ENCODE results near the gene THOC5.
A peak's percentile ranks its signal among the peaks of the same experiment; 100 is the strongest.
"Not testable (repeated sequence)": the region's sequence is repeated elsewhere in the genome, so short reads cannot be mapped to it uniquely, and the experiment has no call there.

Gene THOC5

DNA sequence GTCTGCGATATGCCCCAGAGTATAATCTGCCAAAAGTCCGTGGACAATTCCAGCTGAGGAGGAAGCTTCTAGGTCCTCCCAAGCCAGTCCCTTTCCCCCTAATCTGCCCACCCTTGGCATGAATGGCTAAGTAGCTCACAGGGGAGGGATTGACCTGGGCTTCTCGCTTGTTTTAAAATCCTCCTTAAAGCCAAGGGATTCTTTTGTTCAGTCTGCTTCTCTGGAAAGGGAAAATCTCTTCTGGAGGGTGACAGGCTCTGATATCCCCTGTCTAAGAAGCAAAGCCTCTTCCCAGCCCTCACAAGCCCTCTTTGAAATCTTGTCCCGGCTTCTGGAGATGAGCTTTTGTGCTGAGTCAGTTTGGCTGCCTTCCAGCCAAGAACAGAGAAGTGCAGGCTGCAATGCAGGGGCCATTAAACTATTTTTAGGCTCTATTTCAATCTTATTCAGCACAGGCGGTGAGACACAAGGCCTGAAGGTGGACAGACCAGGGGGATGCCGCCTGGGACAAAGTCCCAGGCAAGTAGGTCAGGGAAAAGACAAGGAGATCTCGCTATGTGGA lies 49.7 kb downstream of the THOC5 start:
- no peak for DNase-seq

- DNase-seq: no peak
These were observed 53.7 kb downstream of the THOC5 start for GRCh38 chr22:29499852-29500251.

DNA sequence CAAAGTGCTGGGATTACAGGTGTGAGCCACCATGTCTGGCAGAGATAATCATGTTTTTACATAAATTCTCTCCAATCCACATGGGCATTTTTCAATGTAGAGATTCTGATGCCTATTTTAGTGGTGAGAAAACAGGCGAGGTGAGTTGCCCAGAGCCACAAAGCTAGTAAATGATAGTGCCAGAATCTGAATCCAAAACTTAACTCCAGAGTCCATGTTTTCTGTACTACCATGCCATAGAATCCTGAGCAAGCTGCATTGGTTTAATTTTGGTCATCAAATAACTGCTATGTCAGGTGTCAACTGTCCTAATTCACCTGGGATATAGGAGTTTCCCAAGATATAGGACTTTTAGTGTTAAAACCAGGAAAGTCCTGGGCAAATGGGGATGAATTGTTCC lies 59.9 kb downstream of the THOC5 start:
- DNase-seq: no peak

- DNase-seq: no peak
These were observed 62.5 kb downstream of the THOC5 start for GRCh38 chr22:29491012-29491411.

DNA sequence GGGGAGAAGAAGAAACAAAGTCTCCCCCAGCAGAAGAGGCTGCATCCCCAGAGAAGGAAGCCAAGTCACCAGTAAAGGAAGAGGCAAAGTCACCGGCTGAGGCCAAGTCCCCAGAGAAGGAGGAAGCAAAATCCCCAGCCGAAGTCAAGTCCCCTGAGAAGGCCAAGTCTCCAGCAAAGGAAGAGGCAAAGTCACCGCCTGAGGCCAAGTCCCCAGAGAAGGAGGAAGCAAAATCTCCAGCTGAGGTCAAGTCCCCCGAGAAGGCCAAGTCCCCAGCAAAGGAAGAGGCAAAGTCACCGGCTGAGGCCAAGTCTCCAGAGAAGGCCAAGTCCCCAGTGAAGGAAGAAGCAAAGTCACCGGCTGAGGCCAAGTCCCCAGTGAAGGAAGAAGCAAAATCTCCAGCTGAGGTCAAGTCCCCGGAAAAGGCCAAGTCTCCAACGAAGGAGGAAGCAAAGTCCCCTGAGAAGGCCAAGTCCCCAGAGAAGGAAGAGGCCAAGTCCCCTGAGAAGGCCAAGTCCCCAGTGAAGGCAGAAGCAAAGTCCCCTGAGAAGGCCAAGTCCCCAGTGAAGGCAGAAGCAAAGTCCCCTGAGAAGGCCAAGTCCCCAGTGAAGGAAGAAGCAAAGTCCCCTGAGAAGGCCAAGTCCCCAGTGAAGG lies 64.3 kb downstream of the THOC5 start:
- DNase-seq: not testable (repeated sequence)

GRCh38 chr22:29487426-29487986 lies 66.1 kb downstream of the THOC5 start:
- DNase-seq: no peak

DNA sequence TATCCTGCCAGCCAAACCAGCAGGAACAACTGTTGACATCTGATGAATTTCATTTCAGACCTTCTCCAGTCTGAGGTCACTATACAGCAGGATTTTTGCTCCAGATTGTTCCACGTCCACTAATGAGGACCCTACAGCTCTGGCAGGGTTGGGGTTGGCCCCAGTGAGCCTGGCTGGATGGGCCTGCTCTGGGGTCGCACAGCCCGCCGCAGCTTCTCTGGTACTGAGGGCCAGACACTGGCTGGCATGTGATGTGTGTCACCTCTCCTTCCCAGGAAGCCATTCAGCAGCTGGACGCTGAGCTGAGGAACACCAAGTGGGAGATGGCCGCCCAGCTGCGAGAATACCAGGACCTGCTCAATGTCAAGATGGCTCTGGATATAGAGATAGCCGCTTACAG lies 68.1 kb downstream of the THOC5 start:
- DNase-seq: no peak

- DNase-seq: no peak
These were observed 68.9 kb downstream of the THOC5 start for GRCh38 chr22:29484642-29485041.

DNA sequence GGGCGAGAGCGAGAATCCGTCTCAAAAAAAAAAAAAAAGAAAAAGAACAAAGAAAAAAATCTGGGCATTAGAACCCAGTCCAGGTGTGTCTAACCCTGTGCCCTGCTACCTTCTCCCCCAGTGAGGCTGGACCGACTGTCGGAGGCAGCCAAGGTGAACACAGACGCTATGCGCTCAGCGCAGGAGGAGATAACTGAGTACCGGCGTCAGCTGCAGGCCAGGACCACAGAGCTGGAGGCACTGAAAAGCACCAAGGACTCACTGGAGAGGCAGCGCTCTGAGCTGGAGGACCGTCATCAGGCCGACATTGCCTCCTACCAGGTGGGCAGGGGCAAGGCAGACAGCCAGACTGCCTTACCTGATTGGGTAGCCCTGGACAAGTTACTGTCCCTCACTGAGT lies 70.3 kb downstream of the THOC5 start:
- no peak for DNase-seq

DNA sequence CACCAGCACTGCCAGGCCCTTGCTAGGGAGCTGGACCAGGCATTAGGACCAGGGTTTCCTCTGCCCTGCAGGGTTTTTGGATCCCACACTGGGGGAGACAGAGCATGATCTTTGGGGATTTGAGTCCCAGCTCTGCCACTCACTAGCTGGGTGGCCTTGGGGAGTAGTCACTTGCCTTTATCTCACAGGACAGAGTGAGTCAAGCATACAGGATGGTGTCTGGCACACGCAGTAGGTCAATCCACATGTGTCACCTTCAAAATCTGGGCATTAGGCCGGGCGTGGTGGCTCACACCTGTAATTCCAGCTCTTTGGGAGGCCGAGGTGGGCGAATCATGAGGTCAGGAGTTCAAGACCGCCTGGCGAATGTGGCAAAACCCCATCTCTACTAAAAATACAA lies 70.8 kb downstream of the THOC5 start:
- no peak for DNase-seq

- DNase-seq: no peak
These were observed 71.3 kb downstream of the THOC5 start for GRCh38 chr22:29482253-29482652.

DNA sequence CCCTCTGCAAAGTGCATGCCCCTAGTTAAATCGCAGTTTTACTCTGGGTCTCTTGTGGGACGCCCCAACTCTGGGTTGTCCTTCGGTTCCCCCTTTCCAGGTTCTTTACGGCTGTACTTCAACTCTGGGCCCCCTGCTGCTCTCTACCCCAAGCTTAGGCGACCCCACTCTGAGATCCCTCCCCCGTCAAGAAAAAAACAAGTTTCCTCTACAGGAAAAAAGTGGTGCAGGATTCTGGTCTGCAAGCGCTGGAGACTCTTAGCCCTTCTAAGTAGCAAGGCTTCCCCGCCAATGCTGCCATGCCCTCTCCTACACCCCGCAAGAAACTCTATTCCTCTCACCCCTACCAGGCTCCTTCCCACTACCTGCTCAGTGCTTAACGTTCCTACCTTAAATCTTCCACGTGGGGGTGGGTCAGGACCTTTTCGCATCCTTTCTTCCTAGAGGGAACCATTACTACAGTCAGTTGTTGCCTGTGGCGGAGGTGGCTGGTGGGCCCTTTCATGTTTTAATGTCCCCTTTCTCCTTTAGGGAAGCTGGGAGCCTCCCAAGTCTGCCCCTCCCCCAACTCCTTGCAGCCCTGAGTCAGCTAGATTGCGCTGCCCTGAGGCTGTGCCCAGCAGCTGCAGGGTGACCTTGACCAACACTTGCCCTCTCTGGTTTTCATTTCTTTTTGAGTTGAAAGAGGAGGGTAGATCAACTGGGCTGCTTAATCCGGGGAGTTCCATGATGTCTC lies 72.1 kb downstream of the THOC5 start:
- no peak for DNase-seq

DNA sequence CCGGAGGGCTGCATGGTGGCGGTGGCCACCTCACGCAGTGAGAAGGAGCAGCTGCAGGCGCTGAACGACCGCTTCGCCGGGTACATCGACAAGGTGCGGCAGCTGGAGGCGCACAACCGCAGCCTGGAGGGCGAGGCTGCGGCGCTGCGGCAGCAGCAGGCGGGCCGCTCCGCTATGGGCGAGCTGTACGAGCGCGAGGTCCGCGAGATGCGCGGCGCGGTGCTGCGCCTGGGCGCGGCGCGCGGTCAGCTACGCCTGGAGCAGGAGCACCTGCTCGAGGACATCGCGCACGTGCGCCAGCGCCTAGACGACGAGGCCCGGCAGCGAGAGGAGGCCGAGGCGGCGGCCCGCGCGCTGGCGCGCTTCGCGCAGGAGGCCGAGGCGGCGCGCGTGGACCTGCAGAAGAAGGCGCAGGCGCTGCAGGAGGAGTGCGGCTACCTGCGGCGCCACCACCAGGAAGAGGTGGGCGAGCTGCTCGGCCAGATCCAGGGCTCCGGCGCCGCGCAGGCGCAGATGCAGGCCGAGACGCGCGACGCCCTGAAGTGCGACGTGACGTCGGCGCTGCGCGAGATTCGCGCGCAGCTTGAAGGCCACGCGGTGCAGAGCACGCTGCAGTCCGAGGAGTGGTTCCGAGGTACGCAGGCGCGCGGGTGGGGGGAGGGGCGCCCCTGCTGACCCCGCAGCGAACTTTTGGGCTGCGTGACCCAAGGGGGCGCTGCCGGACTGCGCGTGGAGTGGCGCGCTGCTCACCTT lies 72.9 kb downstream of the THOC5 start:
- DNase-seq: peak; percentile 21 to 47

DNA sequence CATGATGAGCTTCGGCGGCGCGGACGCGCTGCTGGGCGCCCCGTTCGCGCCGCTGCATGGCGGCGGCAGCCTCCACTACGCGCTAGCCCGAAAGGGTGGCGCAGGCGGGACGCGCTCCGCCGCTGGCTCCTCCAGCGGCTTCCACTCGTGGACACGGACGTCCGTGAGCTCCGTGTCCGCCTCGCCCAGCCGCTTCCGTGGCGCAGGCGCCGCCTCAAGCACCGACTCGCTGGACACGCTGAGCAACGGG lies 73.4 kb downstream of the THOC5 start:
- DNase-seq: no peak

DNA sequence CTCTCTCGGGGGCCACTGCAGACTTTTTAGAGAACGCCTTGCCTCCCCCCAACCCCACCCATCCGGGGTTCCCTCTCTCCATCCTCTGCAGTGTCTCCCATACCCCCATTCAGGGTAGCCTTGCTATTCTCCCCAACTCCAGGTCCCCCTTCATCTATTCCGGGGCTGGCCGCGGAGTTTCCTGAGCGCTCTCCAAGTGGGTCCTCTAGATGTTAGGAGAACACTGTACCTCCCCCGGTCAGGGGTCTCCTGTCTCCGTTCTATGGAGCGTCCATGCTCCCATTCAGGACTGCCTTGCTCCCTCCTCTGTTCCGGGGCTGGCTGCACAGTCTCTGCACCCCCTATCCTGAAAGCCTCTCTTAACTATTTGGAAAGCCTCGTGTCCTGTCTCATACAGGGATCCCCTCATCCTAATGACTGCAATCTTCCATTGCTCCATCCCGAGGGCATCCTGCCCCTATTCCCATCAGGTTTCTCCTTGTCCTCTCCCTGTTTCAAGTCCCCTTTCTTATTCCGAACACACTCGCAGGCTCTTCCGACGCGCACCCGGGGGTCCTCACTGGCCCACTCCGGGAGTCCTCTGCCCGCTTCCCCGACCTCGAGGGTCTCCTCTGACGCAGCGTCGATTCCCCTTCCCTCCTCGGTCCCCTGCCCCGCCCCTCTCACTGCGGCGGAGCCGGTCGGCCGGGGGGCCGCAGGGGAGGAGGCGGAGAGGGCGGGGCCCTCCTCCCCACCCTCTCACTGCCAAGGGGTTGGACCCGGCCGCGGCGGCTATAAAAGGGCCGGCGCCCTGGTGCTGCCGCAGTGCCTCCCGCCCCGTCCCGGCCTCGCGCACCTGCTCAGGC lies 73.9 kb downstream of the THOC5 start, which contains the start of gene NEFH:
Gene NEFH, plus strand, starts transcription at position 802 of the 845 bp plus-strand sequence. CDS start 45 bp downstream, outside the sequence.
- no peak for DNase-seq

- DNase-seq: peak in 1 of 2 donors; percentile 37
These were observed 75.0 kb downstream of the THOC5 start for GRCh38 chr22:29478326-29479276.

- DNase-seq: no peak
These were observed 75.7 kb downstream of the THOC5 start for GRCh38 chr22:29477723-29478318.

DNA sequence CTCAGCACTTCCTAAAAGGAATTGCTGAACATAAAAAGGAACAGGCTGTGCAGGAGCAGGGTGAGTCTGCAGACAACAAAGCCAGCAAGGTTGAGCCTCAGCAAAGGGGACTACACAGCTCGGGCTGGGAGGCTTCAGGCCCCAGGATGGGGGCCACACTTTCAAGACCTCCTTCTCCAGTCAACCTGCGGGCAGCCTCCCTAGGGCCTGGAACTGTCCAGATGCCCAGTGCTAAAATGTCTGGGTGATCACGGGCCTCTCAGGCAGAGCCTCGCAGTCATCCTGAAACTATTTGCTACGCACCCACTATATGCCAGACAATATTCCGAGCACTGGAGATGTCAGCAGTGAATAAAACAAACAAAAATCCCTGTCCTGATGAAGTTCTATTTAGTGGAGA lies 77.4 kb downstream of the THOC5 start:
- DNase-seq: no peak

DNA sequence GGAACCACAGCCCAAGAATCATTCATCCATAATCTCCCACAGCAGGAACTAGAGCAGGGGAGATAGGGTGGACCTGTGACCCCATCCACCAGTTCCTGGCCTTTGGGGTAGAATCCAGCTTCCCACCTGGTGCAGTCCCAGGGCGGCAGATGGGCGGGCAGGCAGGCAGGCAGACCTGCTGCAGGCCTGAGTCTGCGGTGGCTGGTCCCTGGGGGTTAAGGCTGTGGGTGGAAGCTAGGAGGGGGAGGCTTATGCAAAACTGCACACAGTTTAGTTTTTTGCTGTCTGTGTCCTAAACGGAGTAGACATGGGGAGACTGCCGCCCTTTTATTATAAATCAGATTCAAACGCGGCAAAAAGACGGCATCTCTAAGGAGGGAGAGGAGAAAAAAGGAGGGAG lies 78.0 kb downstream of the THOC5 start:
- DNase-seq: no peak

GRCh38 chr22:29473001-29473400 lies 80.6 kb downstream of the THOC5 start:
- DNase-seq: no peak

All from stimulated activated CD4-positive, alpha-beta T cell treated with anti-CD3 and anti-CD28 coated beads, Interleukin-2, amount 100 ng/mL, for 24 hours (primary cell).